Measurements from ENCODE around the gene CTNNA2.

CTNNA2 gene

DNA sequence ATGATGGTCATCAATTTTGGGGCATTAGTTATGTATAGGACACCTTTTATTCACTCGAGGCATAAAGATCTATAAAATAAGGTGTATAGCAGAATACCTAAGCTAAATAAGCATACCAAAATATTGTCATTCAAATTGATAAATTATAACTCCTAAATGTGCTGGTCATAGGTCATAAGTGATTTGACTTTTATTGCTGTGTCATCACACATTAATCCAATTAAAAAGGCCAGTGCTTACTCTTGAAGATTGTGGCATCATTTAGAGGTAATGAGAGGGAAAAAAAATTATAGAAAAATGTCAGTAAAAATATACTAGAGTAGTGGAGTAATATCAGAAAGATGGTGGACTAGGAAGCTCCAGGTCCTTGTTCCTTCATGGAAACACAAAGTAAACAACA, 1138.6 kb downstream of the CTNNA2 start:
- DNase-seq, result no peak

DNA sequence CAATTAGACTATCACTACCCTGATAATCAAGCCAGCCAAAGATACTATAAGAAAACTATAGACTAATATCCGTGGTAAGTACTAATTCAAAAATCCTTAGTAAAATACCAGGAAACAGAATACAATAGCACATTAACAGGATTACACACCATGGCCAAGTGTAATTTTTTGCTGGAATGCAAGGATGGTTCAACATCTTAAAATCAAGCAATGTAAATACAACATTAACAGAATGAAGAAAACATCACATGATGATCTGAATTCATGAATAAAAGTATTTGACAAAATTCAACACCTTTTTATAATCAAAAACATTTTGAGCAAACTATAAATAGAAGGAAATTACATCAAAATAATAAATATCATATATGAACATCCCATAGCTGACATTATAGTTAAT, 1142.4 kb downstream of the CTNNA2 start:
- DNase-seq, result no peak

DNA sequence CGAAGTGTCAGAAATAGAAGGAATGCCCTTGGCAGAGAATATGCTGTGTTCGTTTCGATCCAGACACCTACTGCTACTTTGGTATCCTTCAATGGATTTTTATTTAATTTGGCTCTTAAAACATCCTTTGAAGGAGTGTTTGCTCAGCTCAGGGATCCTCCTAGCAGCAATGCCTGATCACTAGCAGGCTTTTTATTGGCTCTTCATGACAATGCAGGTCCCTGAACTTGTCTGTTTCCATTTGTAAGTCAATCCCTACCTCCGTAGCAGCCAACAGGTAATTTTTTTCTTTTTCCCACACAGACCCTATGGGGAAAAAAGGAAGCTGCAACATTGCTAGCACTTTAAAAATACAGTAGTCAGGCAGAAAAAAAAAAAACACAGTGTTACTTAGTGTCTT, 1157.9 kb downstream of the CTNNA2 start:
- DNase-seq, result no peak

DNA sequence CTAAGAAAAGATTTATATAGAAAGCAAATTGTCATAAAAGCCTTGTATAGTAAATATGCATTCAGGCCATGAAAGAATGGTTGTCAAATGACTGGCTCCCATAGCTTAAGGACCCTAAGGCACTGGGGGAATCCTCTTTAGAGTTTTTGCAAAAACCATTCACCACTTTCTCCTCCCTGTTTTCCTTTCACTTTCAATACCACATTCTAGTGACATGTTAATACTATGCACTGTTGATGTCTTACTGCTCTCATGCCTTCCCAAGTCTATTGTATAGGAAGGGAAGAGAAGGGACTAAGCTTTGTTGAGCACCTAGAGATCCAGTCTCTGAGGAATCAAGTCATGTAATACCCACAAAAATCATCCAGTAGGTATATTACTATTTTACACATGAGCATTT, 1174.7 kb downstream of the CTNNA2 start:
- no peak for DNase-seq

DNA sequence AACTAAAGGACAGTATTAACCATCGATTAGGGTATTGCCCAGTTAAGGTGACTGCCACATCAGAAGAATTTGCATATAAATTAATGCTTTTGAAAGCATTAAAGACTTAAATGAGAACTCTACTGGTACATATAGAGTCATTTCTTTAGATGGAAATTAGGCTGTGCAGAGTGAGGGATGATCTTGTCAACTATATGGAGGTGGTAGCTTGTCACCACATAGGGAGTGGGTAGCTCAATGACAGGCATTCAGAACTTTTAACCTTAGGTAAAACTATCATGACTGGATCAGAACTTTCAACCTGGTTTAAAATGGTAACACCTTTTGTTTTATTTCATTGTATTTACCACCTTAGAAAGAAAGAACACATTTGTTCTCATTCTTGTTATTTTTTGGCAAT, 1176.3 kb downstream of the CTNNA2 start:
- DNase-seq, result no peak
